NCI-H187 treated with DMSO at 0.1 percent for 48 hours (cell line): ENCODE results near the gene CD36.

Experiments
- DNase-seq: peaks from one replicate; lab custom pipeline; 2025; lab: John Stamatoyannopoulos, UW

The CD36 gene

DNA sequence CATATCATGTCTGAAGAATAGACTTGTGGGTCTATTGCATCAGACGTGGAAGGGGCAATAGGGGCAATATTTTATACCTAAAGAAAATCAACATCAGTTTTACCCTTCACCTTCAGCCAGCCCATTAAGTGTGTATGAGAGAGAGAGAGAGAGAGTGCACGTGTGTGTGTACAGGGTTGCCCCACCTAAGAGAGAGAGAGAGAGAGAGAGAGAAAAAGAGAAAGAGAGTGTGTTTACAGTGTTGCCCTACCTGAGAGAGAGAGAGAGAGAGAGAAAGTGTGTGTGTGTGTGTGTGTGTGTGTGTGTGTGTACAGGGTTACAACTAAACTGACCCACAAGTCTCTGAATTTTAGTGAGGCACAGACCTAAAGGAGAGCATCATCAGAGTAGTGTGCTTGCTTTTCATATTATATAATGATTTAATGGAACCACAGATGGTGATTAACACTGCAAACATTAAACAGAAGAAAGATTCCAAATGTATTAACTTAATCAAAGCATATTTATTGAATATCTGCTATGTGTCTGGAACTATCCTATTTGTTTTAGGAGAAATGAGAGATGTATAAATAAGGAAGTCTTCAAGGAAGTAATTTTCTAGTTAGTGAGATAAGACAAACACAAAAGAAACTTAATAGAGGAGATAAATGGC, 66.8 kb downstream of the CD36 start:
- DNase-seq: no peak

DNA sequence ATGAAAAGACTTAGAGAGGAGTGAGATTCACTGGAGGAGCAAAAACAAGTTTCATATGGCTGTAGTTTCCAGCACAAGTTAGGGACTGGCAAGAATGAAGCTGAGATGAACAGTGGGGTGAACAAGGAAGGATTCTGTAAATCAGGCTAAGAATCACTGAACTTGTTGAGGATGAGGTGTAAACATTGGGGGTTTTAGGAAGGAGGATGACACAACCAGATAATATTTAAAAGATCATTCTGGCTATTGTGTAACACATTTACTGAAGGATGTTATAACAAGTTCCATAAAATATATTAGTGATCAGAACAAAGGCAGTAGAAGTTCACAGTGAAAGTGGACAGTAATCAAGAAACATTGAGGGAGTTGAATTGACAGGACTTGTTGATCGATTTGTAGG, 68.9 kb downstream of the CD36 start:
- no peak for DNase-seq

DNA sequence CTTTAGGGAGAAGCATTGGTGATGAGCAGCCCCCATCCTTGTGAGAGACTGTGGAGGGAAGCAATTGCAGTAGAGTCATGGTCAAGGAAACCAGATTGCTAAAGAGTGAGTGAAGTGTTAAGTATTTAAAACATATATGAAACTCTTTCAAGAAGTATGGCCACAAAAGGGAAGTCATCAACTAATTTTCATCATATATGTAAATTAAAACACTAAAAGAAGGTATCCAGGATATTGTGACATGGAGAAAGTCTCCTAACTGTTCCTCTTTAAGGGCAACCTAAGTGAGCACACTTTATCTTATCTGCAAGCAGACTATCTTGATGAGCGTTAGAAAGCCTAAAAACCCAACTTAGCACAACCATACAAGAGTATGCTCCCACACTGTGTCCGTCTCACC, 69.7 kb downstream of the CD36 start:
- no peak for DNase-seq

- no peak for DNase-seq
Measured at GRCh38 chr7:80711531-80711930, 73.1 kb downstream of the CD36 start.

DNA sequence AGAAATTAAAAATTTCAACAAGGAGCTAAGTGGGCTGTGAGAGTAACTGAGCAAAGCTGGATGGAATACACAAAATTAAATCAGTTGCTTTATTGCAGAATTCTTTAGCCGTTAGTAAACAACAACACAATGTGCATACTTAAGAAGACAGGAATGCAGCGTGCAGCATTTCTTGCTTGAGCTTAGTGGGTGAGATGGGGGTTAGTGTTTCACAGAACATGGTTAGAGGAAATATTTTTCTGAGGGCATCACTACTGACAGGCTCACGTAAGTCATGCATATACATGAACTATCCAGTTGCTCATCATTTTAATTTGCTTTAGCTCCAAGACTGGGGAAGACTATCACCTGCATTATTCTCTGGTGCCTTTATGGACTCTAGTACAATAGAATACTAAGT, 80.8 kb downstream of the CD36 start:
- DNase-seq: no peak

DNA sequence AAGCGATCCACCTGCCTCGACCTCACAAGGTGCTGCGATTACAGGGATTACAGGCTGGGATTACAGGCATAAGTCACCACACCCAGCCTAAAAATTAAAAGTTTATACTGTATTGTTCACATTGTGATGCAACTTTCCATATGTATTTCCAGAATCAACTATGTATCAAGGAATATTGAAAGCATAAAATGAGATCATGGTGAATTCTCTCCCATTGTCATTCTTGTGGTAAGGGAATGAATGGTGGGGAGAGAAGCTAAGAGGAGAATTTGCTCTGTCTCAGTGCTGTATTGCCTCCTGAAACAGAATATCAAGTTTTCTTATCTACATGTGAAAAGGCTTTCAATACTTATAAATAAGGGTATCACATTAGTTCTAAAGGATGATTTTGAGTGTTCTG, 81.7 kb downstream of the CD36 start:
- DNase-seq: no peak

GRCh38 chr7:80721883-80722615, 83.6 kb downstream of the CD36 start:
- no peak for DNase-seq

- no peak for DNase-seq
Measured at GRCh38 chr7:80722616-80723195, 84.3 kb downstream of the CD36 start.

GRCh38 chr7:80724249-80724871, 85.9 kb downstream of the CD36 start:
- DNase-seq: no peak

- no peak for DNase-seq
Measured at GRCh38 chr7:80725181-80725611, 86.8 kb downstream of the CD36 start.
